GM12872 (cell line): ENCODE measurements around the gene BAIAP2.

Experiments used
- CTCF ChIP-seq: IDR thresholded peaks from 3 replicates; pipeline ENCODE4 v1.5.1; 2011; ENCODE audit warnings: low read depth, mild to moderate bottlenecking, low read length, moderate library complexity; ENCODE audit not compliant: insufficient read depth

The BAIAP2 gene

GRCh38 chr17:81021531-81022343 is 13.2 kb upstream of the BAIAP2 start:
- TF ChIP-seq CTCF = no peak

GRCh38 chr17:81022344-81022676 is 12.6 kb upstream of the BAIAP2 start:
- no peak for TF ChIP-seq CTCF

GRCh38 chr17:81025065-81025740 is 9.7 kb upstream of the BAIAP2 start:
- no peak for TF ChIP-seq CTCF

- no peak for TF ChIP-seq CTCF
Observed at GRCh38 chr17:81025741-81026129, 9.2 kb upstream of the BAIAP2 start.

- no peak for TF ChIP-seq CTCF
Observed at GRCh38 chr17:81026266-81027036, 8.5 kb upstream of the BAIAP2 start.

- TF ChIP-seq CTCF = no peak
Observed at GRCh38 chr17:81027038-81027437, 7.9 kb upstream of the BAIAP2 start.

GRCh38 chr17:81027591-81028505 is 7.1 kb upstream of the BAIAP2 start:
- TF ChIP-seq CTCF = no peak
